Right kidney (tissue), 1 donor: ENCODE results near the gene PTGIS.
A peak's percentile ranks its signal among the peaks of the same experiment; 100 is the strongest.

Experiments
- DNase-seq: peaks from one replicate; pipeline ENCODE4 v3.0.0-alpha.2; 2016

PTGIS gene

DNA sequence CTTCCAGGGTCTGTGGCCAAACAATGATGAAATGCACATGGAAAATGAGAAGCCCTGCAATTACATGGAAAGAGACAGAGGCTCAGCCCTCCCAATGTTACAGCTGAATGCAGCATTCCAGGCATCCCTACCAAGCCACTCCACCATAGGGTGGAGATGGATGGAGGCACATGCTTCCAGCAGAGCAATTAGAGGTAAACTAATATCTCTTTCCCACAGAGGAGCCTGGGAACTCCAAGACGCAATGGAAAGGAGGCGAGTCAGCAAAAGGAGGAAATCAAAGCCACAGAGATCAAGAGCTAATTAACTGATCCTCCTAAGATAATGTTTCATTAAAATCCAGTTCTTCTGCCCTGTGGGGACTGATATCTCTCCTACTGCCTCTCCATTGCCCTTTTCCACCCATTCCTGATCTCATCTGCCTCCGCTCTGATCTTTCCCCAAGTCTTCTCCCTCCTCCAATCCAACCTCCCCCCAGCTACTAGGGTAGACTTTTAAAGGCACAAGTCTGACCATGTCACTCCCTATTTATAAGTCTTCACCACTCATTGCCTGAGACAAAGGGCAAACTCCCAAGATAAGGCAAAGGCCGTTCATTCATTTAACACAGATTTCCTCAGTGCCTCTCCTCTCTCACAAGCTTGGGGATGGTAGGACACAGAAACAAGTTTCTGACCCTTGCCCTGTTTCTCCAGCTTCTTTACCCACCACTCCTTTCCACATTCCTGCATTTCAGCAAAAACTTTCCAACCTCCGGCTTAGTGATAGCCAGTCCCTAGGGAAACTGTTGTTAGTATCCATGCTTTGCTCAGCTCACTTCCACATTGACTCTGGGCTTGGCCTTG is 71.2 kb downstream of the PTGIS start:
- DNase-seq: no peak

DNA sequence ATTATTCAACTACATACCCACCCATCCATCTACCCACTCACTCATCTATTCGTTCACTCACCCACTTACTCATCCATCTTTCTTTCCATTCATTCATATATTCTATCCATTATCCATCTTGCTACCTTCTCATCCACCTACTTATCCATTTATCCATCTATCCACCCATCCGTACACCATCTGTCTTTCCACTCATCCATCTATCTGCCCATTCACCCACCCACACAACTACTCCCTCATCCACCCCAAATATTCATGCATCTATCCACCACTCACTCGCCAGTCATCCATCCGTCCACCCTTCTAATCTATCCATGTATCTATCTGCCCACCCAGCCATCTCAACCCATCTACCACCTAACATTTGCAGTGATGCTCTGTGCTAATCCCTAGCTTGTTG is 71.9 kb downstream of the PTGIS start:
- DNase-seq: no peak

DNA sequence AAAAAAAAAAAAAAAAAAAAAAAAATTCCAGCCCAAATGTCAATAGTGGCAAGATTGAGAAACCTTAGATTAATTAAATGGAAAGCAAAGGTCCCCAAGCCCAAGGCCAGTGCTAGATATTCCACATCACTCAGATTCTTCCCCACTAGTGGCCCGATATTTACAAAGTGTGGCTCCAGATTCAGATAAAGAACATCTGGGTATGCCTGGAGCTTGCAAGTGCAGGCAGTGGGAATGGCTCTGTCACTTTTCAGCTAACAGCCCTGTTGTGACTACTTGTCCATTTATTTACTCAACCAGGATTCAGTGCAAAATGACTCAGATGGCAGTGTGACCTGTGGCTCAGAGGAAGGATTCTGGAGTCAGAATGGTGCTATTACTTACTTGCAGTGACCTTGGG is 77.2 kb downstream of the PTGIS start:
- no peak for DNase-seq

DNA sequence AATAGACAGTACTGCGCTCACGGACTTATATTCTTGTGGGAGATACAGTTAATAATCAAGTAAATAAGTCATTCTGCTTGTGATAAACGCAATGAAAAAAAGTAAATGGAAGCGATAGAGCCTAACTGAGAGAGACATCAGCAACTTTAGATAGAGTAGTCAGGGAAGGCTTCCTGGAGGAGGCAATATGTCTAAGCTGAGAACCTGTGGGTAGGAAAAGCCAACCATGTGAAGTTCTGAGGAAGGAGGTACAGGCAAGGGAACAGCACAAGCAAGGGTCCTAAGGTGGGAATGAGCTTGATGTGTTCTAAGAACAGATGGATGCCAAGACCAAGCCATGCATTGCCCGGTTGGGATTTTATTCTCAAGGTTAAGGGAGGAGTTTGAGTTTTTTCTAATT is 78.2 kb downstream of the PTGIS start:
- DNase-seq: no peak

DNA sequence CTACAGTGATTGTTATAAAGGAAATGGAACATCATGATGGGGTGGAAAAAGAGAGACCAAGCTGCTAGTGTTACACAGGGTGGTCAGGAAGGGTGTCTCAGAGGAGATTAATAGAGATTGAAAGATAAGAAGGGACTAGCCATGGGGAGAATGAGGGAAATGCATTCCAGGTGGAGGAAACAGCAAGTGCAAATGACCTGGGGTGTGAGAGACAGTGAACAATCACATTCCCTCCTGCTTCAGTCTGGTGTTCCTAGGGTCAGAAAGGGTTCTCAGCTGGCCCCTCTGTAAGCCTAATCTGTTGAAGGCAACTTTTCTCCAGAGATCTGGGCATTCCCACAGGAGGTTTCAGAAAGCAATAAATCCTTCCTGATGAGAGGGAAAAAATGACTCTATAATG is 81.9 kb downstream of the PTGIS start:
- no peak for DNase-seq

DNA sequence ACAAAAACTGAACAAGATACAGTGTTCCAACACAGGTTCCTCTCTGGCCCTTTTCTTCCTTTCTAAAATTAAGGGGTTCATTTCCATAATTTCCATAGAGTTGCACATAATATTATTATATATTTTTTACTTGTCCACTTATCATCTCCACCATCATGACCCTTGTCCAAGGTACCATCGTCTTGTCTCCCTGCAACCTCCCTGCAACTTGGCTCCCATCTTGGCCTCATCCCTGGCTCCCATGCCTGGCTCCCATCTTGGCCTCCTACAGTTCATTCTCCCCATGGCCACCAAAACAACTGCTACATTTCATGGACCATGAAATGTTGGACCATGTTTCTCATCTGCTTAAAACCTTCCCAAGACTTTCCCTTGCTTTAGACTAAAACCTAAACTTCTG is 82.4 kb downstream of the PTGIS start:
- no peak for DNase-seq

DNA sequence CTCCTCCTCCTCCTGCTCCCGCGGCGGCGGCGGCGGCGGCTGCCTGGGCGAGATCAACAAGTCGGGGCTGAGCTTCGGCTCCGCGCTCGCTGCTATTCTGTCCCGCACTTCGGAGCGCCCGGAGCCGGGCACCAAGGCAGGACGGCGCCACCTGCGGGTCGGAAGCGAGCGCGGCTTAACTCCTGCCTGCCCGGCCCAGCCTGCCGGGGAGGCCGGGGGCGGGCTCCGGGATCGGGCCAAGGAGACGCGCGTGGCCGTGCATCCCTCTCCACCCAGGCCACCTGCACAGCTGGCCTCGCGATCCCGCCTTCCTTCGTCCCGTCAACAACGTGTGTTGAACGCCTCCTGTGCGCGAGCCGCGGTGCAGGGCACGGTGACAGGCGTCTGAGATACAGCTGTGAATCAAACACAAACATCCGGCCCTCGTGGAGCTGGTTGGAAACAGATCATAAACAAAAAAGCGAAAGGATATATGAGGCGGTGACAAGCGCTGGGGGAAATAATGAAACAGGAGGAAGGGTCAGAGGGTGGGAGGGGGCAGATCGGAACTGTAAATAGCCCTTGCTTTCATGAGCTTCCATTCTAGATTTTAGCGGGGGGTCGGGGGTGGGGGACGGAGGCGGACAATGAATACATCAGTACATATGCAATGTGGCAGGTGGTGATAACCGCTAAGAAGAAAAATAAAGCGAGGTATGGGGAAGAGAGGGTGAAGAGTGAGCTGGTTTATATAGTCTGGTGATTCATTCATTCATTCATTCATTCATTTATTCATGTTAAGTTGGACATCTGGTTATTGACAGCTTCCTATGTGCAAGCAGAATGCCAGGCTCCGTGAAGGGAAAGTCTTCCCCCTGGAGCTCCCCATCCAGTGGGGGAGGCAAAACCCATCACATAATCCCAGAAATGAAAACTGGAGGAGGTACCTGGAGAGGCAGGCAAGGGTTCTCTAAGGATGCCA is 83.5 kb downstream of the PTGIS start:
- peak; percentile 79 for DNase-seq

DNA sequence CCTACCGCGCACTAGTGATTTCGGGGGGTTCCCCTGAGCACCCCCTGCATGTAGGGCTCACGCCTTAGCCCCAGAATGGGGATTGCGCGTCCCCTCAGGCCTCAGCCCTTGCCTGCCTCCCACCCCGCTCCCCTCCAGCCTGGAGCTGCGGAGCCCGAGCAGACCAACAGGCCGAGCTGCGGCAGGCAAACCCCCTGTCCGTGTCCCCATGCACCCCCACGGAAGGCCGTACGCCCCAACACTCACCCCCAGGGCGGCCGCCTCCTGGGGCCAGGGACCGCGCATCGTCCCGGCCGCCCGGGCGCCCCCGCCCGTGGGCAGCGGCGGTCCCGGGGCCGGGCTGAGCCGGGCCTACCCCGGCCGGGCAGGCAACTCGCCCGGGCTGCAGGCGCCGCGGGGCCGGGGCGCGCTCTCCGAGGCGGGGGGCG is 84.2 kb downstream of the PTGIS start:
- peak; percentile 46 for DNase-seq

DNA sequence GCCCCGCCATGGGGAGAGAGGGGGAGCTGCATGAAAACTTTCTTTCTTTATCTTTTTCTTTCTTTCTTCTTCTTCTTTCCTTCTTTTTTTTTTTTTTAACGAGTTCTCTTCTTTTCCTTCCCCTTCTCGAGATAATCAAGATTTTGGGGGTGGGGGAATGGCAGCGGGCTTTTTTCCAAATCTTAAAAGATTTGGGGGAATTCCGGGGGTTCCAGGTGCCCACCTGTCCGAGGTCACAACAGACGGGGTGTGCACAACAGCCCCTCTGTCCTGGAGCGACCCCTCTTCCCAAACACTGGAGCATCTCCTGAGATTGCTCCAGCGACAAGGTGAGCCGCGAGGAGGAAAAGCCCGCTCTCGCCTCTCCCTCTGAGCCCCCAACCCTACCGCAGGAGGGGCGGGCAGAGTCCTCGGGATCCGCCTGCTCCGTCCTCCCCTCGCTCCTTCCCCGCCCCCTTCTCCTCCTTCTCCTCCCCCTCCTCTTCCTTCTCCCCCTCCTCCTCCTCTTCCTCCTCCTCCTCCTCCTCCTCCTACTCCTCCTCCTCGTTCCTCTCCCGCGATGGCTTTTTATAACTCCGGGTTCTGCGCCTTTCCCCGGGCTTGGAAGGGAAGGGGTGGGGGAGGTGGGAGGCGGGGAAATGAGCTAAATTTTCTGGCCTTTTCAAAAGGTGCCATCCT is 84.8 kb downstream of the PTGIS start:
- DNase-seq: no peak

DNA sequence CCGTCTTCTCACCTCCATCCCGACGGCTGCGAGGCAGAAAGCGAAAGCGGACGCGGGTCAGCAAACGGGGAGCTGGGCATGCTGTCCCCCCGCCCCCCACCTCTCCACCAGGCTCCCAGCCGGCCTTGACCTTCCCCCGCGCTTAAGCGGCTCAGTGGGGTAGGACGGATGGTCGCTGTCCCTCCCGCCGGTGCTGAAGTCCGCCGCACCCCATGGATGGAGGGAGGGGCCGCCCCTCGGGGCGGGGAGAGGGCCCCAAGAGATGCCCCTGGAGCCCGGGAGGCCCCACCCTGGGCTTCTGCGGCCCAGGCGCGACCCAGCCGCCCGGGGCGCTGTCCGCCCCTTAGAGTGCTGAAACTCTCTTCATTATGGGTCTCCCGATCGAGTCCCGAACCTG is 85.3 kb downstream of the PTGIS start, which contains the start of gene KCNB1:
Gene KCNB1 (minus strand): TSS at position 48 of the 397 bp plus-strand sequence. CDS start 188 bp downstream, outside the sequence.
- DNase-seq: peak; percentile 72

DNA sequence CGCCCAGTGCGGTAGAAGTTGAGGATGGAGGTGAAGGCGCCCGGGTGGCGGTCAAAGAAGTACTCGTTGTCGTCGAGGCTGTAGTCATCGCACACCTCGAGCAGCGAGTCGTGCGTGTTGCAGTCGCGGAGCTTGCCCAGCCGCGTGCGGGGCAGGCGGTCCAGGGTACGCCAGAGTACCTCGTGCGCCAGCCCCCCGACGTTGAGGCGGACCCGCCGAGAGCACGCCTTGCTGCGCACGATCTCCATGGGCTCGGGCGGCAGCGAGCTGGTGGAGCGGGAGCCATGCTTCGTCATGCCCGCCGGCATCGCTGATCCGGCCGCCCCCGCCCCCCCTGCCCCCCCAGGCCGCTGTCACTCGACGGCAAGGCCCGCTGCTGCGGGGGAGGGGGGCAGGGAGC is 85.8 kb downstream of the PTGIS start:
- no peak for DNase-seq

DNA sequence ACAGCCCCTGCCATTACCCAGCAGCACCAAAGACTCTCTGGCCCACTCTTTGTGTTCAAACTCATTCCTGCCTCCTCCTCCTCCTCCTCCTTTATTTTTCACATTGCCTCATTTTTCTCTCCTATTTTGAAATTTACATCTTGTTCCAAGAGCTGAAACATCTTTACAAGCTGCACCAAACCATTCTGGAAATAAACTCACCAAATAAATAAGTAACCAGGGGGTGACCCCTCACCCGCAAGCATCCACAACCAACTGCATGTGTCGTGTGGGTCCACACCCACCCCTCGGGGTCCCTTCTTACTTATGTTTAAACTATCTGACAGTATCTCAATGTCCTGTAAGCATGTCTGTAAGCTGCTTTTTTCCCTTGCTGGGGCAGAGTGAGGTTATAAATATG is 86.8 kb downstream of the PTGIS start:
- DNase-seq: no peak

DNA sequence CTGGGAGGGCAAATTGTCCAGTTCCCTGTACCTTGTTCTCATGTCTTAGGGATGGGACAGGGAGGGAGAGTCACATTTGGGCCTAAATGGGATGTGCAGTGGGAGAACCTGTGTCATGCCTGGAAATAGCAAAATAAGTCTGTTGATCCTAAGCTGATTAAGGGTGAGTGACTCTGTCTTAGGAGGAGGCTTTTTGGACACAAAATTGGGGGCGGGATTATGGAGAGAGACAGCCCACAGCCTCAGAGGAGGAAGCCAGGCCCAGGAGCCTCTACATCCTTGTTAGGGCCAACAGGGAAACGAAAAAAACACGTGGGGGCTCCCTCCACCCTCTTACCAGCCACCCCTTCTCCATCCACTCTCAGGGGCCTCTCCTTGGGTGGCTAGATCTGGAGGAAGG is 87.7 kb downstream of the PTGIS start:
- no peak for DNase-seq

DNA sequence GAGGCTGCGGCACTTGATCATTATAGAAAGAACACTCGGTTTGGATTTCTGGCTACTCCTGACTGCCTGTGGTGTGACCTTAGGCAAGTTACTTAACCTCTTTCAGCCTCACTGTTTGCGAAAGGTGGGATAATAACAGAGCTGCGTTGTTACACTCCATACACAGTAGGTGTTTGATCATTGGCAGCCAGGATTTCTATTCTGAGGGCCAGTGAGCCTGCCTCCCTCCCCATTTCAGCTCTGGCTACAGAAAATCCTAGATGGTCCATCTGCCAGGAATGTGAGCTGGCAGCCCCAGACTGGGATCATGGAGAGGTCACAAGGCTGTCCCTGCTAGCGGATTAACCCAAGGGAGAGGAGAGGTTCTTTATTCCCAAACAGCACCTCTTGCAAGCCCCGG is 88.2 kb downstream of the PTGIS start:
- DNase-seq: no peak

DNA sequence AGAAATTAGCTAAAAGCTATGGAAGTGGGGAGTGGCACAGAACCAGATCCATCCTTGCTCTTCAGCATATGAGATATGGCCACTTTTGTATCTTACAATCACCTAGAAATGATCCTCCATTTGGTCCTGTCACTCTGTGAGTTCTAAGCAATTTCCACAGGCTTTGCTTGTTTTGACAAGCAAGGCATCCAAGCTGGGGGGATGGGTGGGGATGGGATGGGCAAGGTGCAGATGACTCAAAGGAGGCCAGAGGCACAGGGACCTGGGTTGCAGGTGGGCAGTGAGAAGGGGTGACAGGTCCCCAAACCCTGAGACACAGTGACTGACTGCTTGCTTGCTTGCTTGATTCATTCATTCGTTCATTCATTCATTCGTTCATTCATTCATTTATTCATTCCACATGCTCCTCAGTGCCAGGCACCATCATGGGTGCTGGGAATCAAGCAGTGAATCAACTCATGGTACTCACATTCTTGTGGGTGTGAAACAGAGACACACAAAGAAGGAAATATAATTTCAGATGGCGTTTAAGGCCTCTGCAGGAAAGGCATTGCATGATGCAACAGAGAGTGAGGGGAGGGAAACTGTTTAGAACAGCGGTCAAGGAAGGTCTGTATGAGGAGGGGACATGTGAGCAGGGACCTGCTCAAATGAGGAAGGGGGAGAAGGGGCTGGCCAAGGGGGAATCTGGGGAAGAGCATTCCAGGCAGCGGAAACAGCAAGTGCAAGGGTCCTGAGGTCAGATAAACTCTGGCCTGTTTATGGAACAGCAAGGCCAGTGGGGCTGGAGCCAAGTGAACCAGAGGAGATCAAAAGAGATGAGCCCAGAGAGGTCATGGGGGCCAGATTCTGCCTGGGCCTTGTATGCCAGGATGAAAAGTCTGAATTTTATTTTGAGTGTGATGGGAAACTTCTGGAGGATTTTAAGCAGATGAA is 88.9 kb downstream of the PTGIS start:
- DNase-seq: no peak

DNA sequence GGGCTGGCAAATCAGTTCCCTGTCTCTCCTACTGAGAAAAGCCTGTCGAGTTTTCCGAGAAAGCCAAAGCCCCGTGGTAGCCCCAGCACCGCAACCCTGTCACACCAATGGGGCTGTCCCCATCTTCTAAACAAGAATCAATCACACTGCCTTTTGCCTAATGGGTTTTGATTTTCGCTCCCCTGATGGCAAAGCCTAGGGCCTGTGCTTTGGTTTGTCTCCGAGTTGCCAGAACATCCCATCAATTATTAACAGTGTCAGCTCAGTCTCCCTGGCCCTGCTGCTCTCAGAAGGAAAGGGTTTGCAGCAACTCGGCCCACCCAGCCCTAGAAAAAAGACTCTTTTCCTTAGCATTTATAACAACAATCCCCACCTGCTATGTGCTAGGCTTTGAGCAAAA is 89.7 kb downstream of the PTGIS start:
- DNase-seq: no peak

DNA sequence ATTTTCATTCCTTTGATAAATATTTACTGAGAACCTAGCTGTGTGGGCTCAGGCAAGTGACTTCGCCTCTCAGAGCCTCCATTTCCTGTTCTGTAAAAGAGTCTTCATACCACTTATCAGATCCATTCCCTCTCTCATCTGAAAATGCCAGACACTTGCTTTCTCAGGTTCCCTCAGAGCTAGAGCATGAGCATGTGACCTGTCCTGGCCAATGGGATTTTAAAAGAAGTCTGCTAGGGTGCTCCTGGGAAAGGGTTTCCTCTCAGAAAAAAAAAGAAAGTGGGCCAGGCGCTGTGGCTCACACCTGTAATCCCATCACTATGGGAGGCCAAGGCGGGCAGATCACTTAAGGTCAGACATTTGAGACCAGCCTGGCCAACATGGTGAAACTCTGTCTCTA is 90.7 kb downstream of the PTGIS start:
- no peak for DNase-seq

DNA sequence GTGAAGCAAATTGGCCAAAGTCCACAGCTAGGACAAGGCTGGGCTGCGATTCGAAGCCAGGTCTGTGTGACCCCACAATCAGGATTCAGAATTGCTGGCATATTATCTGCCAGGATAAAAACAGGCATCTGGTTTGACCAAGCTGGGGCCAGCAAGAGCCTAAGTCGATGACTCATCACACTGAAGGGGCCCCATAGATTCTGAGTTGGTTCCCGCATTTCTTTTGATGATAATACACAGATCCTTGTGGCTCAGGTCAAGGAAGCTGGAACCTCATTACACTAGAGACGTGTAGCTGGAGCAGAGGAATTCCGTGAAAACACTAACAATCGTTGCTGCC is 92.0 kb downstream of the PTGIS start:
- no peak for DNase-seq

DNA sequence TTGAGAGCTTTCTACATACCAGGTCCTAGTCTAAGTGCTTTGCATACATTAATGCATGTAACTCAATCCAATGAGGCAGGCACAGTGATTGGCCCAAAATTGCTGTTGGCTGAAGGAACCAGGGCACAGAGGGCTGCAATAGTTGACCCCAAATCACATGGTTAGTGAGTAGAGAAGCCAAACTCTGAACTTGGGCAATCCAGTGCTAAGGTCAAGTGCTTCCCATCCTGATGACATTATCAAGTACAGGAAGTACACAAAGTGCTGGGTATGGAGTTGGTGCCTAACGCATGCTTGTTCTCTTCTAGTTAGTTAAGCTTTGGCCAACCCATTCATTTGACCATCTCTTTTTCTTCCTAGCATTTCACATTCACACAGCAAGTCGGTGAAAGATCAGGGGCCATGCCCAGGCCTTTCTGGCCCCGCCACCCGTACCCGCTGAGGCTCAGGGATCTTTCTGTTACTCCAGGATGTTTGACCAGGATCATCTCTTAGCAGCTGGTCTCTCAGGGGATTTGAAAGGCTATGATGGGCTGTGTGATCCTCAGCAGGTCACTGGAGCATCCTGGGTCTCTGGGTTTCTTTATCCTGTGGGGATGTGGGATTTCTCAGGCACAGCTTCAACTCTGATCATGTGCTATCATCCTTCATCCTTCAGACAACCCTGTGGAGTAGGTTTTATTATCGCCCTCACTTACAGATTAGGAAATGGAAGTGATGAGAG is 92.5 kb downstream of the PTGIS start:
- DNase-seq: no peak

DNA sequence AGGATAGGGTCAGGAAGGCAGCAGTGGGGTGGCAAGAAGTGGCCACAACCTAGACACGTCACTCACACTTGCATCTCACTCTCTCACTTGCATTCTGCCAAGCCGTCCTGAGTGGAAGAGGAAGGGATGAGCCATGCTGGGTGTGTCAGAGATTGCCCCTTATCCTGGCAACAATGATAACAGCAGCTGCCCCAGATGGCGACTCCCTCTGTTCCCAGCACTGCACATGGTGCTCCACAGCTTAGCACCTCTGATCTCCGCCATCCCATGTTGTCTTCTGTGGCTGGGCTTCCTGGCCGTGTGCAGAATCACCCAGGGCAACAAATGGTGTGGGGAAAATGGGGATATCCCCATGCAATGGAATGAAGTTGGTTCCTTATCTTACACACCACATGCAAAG is 96.5 kb downstream of the PTGIS start:
- DNase-seq: no peak

DNA sequence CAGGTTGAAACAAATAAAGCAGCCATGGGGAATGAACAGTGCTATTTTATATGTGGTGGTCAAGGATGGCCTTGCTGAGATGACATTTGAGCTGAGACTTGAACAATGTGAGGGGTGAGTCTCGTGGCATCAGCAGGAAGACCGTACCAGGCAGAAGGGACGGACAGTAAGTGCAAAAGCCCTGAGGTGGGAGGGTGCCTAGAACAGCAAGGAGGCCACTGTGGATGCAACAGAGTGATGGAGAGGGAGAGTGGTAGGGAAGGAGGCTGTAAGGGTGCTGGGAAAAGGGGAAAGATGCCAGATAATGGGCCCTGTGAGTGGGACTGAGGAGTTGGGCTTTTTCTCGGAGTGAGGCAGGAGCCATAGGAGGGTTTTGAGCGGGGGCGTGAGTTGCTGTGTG is 97.0 kb downstream of the PTGIS start:
- no peak for DNase-seq
